GM12865 (cell line): ENCODE measurements around the gene MCUB.
"Not testable (repeated sequence)": the region's sequence is repeated elsewhere in the genome, so short reads cannot be mapped to it uniquely, and the experiment has no call there.

Experiments used
- DNase-seq: peaks from one replicate; pipeline ENCODE4 v3.0.0; 2010; ENCODE audit warnings: low read depth
- H3K4me3 ChIP-seq: 2 replicates; pipeline ENCODE4 v1.5.1; 2011; ENCODE audit warnings: mild to moderate bottlenecking, low read depth, low read length, control low read depth
- CTCF ChIP-seq: IDR thresholded peaks from 2 replicates; pipeline ENCODE4 v1.5.1; 2011; ENCODE audit warnings: low read length, control low read depth, low read depth, inconsistent platforms; ENCODE audit not compliant: insufficient read depth; ENCODE audit errors: missing control alignments

Gene MCUB

GRCh38 chr4:109559983-109560686 is at the start of gene MCUB:
MCUB (plus strand) TSS chr4:109560246; CDS start chr4:109560338, 92 bp downstream.
- no peak for TF ChIP-seq CTCF
- DNase-seq: peak; percentile 96

GRCh38 chr4:109510687-109511086 is 49.4 kb upstream of the MCUB start:
- TF ChIP-seq CTCF: no peak
- H3K4me3 ChIP-seq: no peak overlapping the region
- no peak for DNase-seq

More at GRCh38 chr4:109559983-109560686, at the start of gene MCUB:
- peak within 1 kb of the TSS; percentile 59 for H3K4me3 ChIP-seq

GRCh38 chr4:109511414-109511813 is 48.6 kb upstream of the MCUB start:
- no peak overlapping the region for H3K4me3 ChIP-seq
- TF ChIP-seq CTCF: no peak
- DNase-seq: no peak

- DNase-seq, H3K4me3 ChIP-seq: not testable (repeated sequence)
These were observed 46.7 kb upstream of the MCUB start for GRCh38 chr4:109513368-109513767.

GRCh38 chr4:109532182-109532581 is 27.9 kb upstream of the MCUB start:
- H3K4me3 ChIP-seq: no peak overlapping the region

GRCh38 chr4:109545401-109545800 is 14.6 kb upstream of the MCUB start:
- no peak overlapping the region for H3K4me3 ChIP-seq
- DNase-seq: no peak
- TF ChIP-seq CTCF: no peak

More at GRCh38 chr4:109532182-109532581, 27.9 kb upstream of the MCUB start:
- no peak for TF ChIP-seq CTCF
- no peak for DNase-seq

GRCh38 chr4:109547394-109547793 is 12.7 kb upstream of the MCUB start:
- TF ChIP-seq CTCF: no peak
- no peak overlapping the region for H3K4me3 ChIP-seq
- DNase-seq: no peak
